Brain microvascular endothelial cell (primary cell): ENCODE measurements around the gene OR52M1.

Source experiments
- DNase-seq: peaks from one replicate; pipeline ENCODE4 v3.0.0-alpha.2; 2020
- H3K27ac ChIP-seq: fragments of 250-450 bp; sonication (Bioruptor Pico); 2 replicates; pipeline ENCODE4 v1.5.1; 2020; ENCODE audit warnings: mild to moderate bottlenecking, moderate library complexity
- H3K27me3 ChIP-seq: fragments of 250-450 bp; sonication (Bioruptor Pico); replicated peaks from 2 replicates; pipeline ENCODE4 v1.5.1; 2020; ENCODE audit warnings: mild to moderate bottlenecking
- H3K36me3 ChIP-seq: fragments of 250-450 bp; sonication (Bioruptor Pico); replicated peaks from 2 replicates; pipeline ENCODE4 v1.5.1; 2020; ENCODE audit warnings: mild to moderate bottlenecking
- H3K4me3 ChIP-seq: 2 replicates; pipeline ENCODE4 v1.5.1; 2011; ENCODE audit warnings: low read depth, mild to moderate bottlenecking, control low read depth, low read length, moderate library complexity
- CTCF ChIP-seq: IDR thresholded peaks from 2 replicates; pipeline ENCODE4 v1.5.1; 2011; ENCODE audit warnings: low read depth, mild to moderate bottlenecking, moderate library complexity, low read length, control low read depth, inconsistent platforms; ENCODE audit errors: missing control alignments
- in situ Hi-C: cut with HindIII; loops from 2 replicates; pipeline ENCODE4 v1.10.0; 2017; ENCODE audit warnings: low sequenced_read_pairs, low pct_ligation_motif_present

OR52M1 gene

GRCh38 chr11:4576880-4577279 is 31.9 kb downstream of the OR52M1 start:
- Histone ChIP-seq H3K36me3 (no peaks in the 10 kb centered on the region), H3K27me3 (no peaks in the 10 kb centered on the region), H3K4me3 (no peak overlapping the region), H3K27ac (no peak overlapping the region)
- TF ChIP-seq CTCF = no peak
- DNase-seq = no peak
- in situ Hi-C loops = no loop called here

GRCh38 chr11:4577761-4578160 is 32.8 kb downstream of the OR52M1 start:
- in situ Hi-C loops = no loop called here
- Histone ChIP-seq H3K36me3 (no peaks in the 10 kb centered on the region), H3K27me3 (no peaks in the 10 kb centered on the region), H3K4me3 (no peak overlapping the region), H3K27ac (no peak overlapping the region)
- TF ChIP-seq CTCF = no peak
- no peak for DNase-seq

GRCh38 chr11:4578624-4579023 is 33.6 kb downstream of the OR52M1 start:
- in situ Hi-C loops = no loop called here
- no peak overlapping the region for H3K4me3 ChIP-seq
- no peaks in the 10 kb centered on the region for H3K27me3 ChIP-seq
- no peak overlapping the region for H3K27ac ChIP-seq
- H3K36me3 ChIP-seq = no peaks in the 10 kb centered on the region
- no peak for DNase-seq
- TF ChIP-seq CTCF = no peak

- Histone ChIP-seq H3K27ac (no peak overlapping the region), H3K27me3 (no peaks in the 10 kb centered on the region), H3K4me3 (no peak overlapping the region), H3K36me3 (no peaks in the 10 kb centered on the region)
- no peak for TF ChIP-seq CTCF
- no peak for DNase-seq
- in situ Hi-C loops = no loop called here
Measured at GRCh38 chr11:4580124-4580523, 35.1 kb downstream of the OR52M1 start.

- Histone ChIP-seq H3K27ac (no peak within 1 kb of the TSS), H3K36me3 (no peaks in the 10 kb centered on the region), H3K4me3 (no peak within 1 kb of the TSS), H3K27me3 (no peaks in the 10 kb centered on the region)
- no peak for DNase-seq
- TF ChIP-seq CTCF = no peak
- in situ Hi-C loops = no loop called here
Measured at GRCh38 chr11:4581443-4581842, 36.5 kb downstream of the OR52M1 start, which contains the start of gene OR52I2. TSS of gene OR52I2 (plus strand) at chr11:4581743.

- no peak for TF ChIP-seq CTCF
Measured at GRCh38 chr11:4589017-4589416, 44.0 kb downstream of the OR52M1 start.

More at GRCh38 chr11:4589017-4589416, 44.0 kb downstream of the OR52M1 start:
- no peaks in the 10 kb centered on the region for H3K27me3 ChIP-seq
- no peak overlapping the region for H3K27ac ChIP-seq
- DNase-seq = no peak
- in situ Hi-C loops = no loop called here
- H3K4me3 ChIP-seq = no peak overlapping the region
- no peaks in the 10 kb centered on the region for H3K36me3 ChIP-seq
